Transverse colon (tissue), 4 donors: ENCODE data around the gene ZBTB7B. TPM values are rescaled to one million over a fixed set of nuclear protein-coding genes. Genes with fewer than 3 reads are reported as not detected.
A peak's percentile ranks its signal among the peaks of the same experiment; 100 is the strongest.
"Not testable (repeated sequence)": the region's sequence is repeated elsewhere in the genome, so short reads cannot be mapped to it uniquely, and the experiment has no call there.

Source experiments
- DNase-seq: peaks from one replicate; pipeline ENCODE4 v3.0.0-alpha.2; 2019
- H3K27ac ChIP-seq, 4 donors: fragments of 200-600 bp; sonication (generic); 2 replicates each; pipeline ENCODE4 v1.5.1; 2016 to 2018; ENCODE audit warnings: inconsistent platforms in 4 of 4
- H3K27me3 ChIP-seq: fragments of 200-600 bp; sonication (generic); 2 replicates; pipeline ENCODE4 v1.5.1; 2017; ENCODE audit warnings: inconsistent platforms
- H3K36me3 ChIP-seq, 4 donors: fragments of 200-600 bp; sonication (generic); 2 replicates each; pipeline ENCODE4 v1.5.1; 2017 to 2019; ENCODE audit warnings: inconsistent platforms in 4 of 4
- H3K4me1 ChIP-seq, 4 donors: fragments of 200-600 bp; sonication (generic); 2 replicates each; pipeline ENCODE4 v1.5.1; 2017 to 2020; ENCODE audit warnings: inconsistent platforms in 4 of 4
- H3K4me3 ChIP-seq, 4 donors: fragments of 200-600 bp; sonication (generic); 1 replicate in 1 of 4; 2 replicates in 3 of 4; pipeline versions ENCODE4 v1.5.1 to v1.6.1; 2017 to 2019; ENCODE audit warnings: inconsistent platforms in 4 of 4
- H3K9me3 ChIP-seq, 2 donors: fragments of 200-600 bp; sonication (generic); 2 replicates each; pipeline ENCODE4 v1.5.1; 2017 to 2019; ENCODE audit warnings: inconsistent platforms in 2 of 2
- EP300 ChIP-seq: sonication (generic); formaldehyde crosslinking; IDR thresholded peaks from one replicate; pipeline ENCODE4 v1.6.1; 2017; ENCODE audit warnings: antibody characterized with exemption, low read depth
- POLR2A ChIP-seq: fragments of 450-650 bp; IDR thresholded peaks from one replicate; pipeline ENCODE4 v1.6.1; 2016; ENCODE audit warnings: antibody characterized with exemption, mild to moderate bottlenecking, moderate library complexity
- POLR2AphosphoS5 ChIP-seq, 3 donors: sonication (generic); formaldehyde crosslinking; IDR thresholded peaks; one replicate each; pipeline ENCODE4 v1.6.1; 2016; ENCODE audit warnings: antibody characterized with exemption in 3 of 3
- WGBS, 2 donors: methylation state at CpG; one replicate each; pipeline ENCODE4 v1.1.5; 2018; ENCODE audit warnings: low coverage in 1 of 2; 5-methylcytosine and 5-hydroxymethylcytosine counted together
- in situ Hi-C, 4 donors: fragments of 200-750 bp; cut with MboI; loops; one replicate each; pipeline versions ENCODE4 v1.15.0 to v1.15.1; 2017; ENCODE audit warnings: low sequenced_read_pairs in 3 of 4, low pct_ligation_motif_present in 1 of 4, low pct_unique_long_range_greater_than_20kb in 1 of 4
- intact Hi-C: fragments of 100-400 bp; cut with DNase I; formaldehyde crosslinking; loops from one replicate; pipeline ENCODE4 v1.15.1; 2023; ENCODE audit warnings: low total_unique reads
- total RNA-seq, 4 donors: library from RNA; depleted of rRNA; stranded (reverse); fragments of >200 nt; gene quantifications; one replicate each; pipeline ENCODE4 v1.1.0, GENCODE V29; 2016
- TF ChIP-seq, protein P1 (sequence below), 5 experiments: fragments of 200-600 bp in 3 of 5; fragments of 450-650 bp in 2 of 5; sonication (generic) in 3 of 5; IDR thresholded peaks; 1 replicate in 2 of 5; 2 replicates in 3 of 5; pipeline ENCODE4 v1.5.1; 2016 to 2017; ENCODE audit warnings: antibody characterized with exemption in 5 of 5, inconsistent platforms in 3 of 5, mild to moderate bottlenecking in 2 of 5, moderate library complexity in 1 of 5

Gene ZBTB7B
- total RNA-seq, 4 donors from 2014 or later = 85.2 to 513 (median 272) TPM

DNA sequence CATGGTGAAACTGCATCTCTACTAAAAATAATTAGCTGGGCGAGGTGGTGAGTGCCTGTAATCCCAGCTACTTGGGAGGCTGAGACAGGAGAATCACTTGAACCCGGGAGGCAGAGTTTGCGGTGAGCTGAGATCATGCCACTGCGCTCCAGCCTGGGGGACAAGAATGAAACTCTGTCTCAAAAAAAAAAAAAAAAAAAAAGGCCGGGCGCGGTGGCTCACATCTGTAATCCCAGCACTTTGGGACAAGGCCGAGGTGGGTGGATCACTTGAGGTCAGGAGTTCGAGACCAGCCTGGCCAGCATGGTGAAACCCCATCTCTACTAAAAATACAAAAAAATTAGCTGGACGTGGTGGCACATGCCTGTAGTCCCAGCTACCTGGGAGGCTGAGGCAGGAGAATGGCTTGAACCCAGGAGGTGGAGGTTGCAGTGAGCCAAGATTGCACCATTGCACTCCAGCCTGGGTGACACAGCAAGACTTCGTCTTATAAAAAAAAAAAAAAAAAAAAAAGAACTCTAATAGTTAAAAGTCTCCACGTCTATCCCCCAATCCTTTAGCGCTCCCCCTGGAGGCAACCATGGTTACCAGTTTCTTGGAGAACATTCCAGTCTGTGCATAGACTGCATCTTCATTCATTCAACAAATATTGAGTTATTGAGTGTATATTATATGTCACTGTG lies 7.2 kb upstream of the ZBTB7B start:
- H3K4me1 ChIP-seq = peaks cover 13 to 23% (median 19%) of the 10 kb centered on the region in 4 donors
- WGBS, 2 donors = 0 to 58% methylated on average over 3 to 13 of the region's 13 CpGs
- intact Hi-C loops, H3K9me3 ChIP-seq, H3K36me3 ChIP-seq, H3K4me3 ChIP-seq, H3K27me3 ChIP-seq, in situ Hi-C loops: not testable (repeated sequence)
- peak overlapping the region in 1 of 4 donors; percentile 3 for H3K27ac ChIP-seq
- TF ChIP-seq, protein P1, sequence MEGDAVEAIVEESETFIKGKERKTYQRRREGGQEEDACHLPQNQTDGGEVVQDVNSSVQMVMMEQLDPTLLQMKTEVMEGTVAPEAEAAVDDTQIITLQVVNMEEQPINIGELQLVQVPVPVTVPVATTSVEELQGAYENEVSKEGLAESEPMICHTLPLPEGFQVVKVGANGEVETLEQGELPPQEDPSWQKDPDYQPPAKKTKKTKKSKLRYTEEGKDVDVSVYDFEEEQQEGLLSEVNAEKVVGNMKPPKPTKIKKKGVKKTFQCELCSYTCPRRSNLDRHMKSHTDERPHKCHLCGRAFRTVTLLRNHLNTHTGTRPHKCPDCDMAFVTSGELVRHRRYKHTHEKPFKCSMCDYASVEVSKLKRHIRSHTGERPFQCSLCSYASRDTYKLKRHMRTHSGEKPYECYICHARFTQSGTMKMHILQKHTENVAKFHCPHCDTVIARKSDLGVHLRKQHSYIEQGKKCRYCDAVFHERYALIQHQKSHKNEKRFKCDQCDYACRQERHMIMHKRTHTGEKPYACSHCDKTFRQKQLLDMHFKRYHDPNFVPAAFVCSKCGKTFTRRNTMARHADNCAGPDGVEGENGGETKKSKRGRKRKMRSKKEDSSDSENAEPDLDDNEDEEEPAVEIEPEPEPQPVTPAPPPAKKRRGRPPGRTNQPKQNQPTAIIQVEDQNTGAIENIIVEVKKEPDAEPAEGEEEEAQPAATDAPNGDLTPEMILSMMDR (IDR thresholded peaks at IDR 0.05) = peak; percentile 10 to 48 (median 39)
- peak; percentile 73 for DNase-seq

DNA sequence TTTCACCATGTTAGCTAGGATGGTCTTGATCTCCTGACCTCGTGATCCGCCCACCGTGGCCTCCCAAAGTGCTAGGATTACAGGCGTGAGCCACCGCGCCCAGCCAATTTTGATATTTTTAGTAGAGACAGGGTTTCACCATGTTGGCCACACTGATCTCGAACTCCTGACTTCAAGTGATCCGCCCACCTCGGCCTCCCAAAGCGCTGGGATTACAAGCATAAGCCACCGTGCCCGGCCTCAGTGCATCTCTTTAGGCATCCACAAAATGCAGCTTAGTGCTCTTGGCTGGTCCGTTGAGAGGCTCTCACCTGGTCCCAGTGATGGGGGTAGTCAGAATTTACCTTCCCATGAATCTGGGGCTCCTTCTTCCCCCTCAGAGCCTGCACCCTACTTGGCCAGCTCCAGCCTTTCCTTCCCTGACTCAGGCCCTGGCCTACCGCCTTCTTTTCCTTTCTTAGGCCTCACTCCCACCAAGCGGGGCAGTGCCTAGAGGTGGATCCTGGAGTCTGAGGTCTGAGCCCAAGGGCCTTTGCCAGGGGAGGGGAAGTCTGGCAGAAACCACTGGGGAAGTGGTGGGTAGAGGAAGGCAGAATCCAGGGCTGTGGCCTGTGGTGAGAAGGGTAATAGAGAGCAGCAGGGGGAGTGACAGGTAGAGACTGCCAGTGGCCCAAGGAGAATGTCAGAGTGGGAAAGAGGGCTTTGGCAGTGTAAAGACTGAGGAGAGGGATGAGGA lies 5.5 kb upstream of the ZBTB7B start:
- in situ Hi-C loops (no loop called here), intact Hi-C loops (no loop called here)
- Histone ChIP-seq H3K36me3 (no peaks in the 10 kb centered on the region), H3K9me3 (no peaks in the 10 kb centered on the region), H3K4me1 (peaks cover 13 to 23% (median 19%) of the 10 kb centered on the region in 4 donors), H3K4me3 (no peak overlapping the region), H3K27me3 (no peaks in the 10 kb centered on the region), H3K27ac (no peak overlapping the region)
- no peak for DNase-seq
- 79% methylated on average over 15 of the region's 15 CpGs; no CpG with 5 or more reads in 1 of the 2 donors for WGBS, 2 donors
- TF ChIP-seq POLR2AphosphoS5 (IDR thresholded peaks at IDR 0.05) (no peak), POLR2A (no peak), EP300 (no peak)
- TF ChIP-seq, protein P1 (IDR thresholded peaks at IDR 0.05) = no peak

DNA sequence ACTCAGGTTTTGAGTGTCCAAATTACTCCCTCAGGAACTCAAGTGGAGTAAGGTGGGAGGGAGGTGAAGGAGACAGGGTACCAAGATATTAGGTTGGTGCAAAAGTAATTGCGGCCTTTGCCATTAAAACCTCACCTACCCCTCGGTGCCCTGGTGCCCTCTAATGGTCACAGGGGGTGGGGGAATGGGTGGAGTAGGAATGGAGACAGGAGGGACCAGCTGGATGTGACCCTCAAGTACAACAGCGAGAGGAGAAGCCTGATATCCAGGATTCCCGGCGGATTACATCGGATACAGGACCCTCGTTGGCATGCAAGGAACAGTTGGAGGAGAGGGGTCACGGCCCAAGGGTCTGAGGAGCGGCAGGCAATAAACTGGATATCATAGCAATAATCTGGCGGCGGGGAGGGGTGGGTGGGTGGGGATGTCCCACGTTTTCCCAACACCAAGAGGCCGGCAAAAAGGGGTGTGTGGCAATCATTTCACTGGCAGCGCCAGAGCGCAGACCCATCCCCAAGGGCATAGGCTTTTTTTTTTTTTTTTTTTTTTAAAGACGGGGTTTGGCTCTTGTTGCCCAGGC lies 4.3 kb upstream of the ZBTB7B start:
- H3K36me3 ChIP-seq = no peaks in the 10 kb centered on the region
- H3K4me3 ChIP-seq = no peak overlapping the region
- no peak for TF ChIP-seq POLR2A
- TF ChIP-seq, protein P1 (IDR thresholded peaks at IDR 0.05) = no peak
- no peak for TF ChIP-seq POLR2AphosphoS5 (IDR thresholded peaks at IDR 0.05)
- no peak for TF ChIP-seq EP300
- 71% methylated on average over 16 of the region's 16 CpGs; no CpG with 5 or more reads in 1 of the 2 donors for WGBS, 2 donors
- H3K27me3 ChIP-seq = no peaks in the 10 kb centered on the region
- DNase-seq = no peak
- H3K4me1 ChIP-seq = peaks cover 13 to 23% (median 19%) of the 10 kb centered on the region in 4 donors
- no peaks in the 10 kb centered on the region for H3K9me3 ChIP-seq
- peak overlapping the region in 1 of 4 donors; percentile 100 for H3K27ac ChIP-seq
- intact Hi-C loops = no loop called here
- in situ Hi-C loops = no loop called here

DNA sequence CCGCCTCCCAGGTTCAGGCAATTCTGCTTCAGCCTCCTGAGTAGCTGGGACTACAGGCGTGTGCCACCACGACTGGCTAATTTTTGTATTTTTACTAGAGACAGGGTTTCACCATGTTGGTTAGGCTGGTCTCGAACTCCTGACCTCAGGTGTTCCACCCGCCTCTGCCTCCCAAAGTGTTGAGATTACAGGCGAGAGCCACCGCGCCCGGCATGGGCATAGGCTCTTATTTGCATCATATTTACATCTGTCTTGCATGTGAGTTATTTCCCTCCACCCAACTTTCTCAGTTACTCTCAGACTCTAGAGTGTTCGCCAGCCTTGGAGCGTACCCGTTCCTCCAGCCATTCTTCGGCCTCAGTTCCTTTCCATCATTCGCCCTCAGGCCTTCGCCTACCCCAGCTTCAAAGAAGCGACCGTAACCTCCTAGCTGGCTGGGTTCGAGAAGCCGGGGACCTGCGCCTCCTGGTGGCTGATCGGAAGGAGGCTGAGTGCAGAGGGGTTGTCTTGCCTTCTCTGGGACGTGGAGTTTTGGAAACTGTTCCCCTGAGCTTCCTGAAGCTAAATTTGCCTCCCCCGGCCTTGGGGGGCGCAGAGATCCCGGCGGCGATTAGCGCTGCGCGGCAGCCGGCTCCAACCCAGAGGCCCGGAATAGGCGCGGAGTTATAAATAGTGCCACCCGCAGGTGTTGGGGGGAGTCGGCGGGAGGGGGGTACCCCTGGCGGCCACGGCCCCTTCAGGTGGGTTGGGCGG lies 3.6 kb upstream of the ZBTB7B start:
- in situ Hi-C loops (no loop called here), intact Hi-C loops (no loop called here)
- DNase-seq = peak; percentile 78
- no peak for TF ChIP-seq POLR2AphosphoS5 (IDR thresholded peaks at IDR 0.05)
- TF ChIP-seq, protein P1 (IDR thresholded peaks at IDR 0.05) = peak; percentile 74 to 93 (median 79)
- Histone ChIP-seq H3K4me1 (peaks cover 13 to 23% (median 20%) of the 10 kb centered on the region in 4 donors), H3K9me3 (no peaks in the 10 kb centered on the region), H3K4me3 (peak overlapping the region; percentile 9 to 86 (median 69)), H3K27ac (peak overlapping the region; percentile 96 to 100 (median 98)), H3K27me3 (no peaks in the 10 kb centered on the region), H3K36me3 (no peaks in the 10 kb centered on the region)
- 0 to 13% methylated on average over 2 to 35 of the region's 40 CpGs for WGBS, 2 donors
